ENCODE results near the gene NRL. TPM values are rescaled to one million over a fixed set of nuclear protein-coding genes. Genes with fewer than 3 reads are reported as not detected.

Gene NRL
- total RNA-seq, 1 donor from 2014 or later: 0.48 TPM

DNA sequence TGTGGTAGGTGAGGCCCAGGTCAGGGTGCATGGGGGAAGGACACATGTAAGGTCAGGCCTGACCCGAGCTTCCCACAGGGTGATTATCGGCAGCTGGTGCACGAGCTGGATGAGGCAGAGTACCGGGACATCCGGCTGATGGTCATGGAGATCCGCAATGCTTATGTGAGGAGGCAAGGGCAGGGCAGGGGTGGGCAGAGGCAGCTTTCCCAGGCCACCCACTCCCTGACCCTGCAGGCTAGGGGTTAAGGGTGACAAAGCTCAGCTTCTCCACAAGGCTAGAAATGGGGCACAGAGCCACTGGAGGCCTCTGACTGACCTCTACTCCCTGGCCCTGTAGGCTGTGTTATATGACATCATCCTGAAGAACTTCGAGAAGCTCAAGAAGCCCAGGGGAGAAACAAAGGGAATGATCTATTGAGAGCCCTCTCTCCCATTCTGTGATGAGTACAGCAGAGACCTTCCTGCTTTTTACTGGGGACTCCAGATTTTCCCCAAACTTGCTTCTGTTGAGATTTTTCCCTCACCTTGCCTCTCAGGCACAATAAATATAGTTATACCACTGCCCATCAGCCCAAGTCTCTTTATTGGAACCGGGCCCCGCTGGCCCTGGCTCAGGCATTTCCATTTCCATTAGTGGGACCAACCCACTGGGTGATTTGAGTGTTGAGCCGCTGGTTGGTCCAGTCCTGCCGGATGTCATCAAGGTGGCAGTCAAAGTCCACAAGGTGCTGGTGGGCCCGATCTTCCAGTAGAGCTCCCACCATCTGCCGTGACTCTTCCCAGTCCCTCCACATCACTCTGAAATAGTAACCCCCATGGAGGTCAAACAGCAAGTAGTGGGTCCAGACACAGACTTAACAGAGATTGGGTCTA is 23.9 kb upstream of the NRL start:
- H3K4me1 Mint-ChIP-seq (ENCODE audit: low read depth, unreplicated experiment): peaks cover 28% of the 10 kb centered on the region
- H3K27ac Mint-ChIP-seq (ENCODE audit: unreplicated experiment): no peak overlapping the region
- Histone ChIP-seq H3K79me2 (ENCODE audit: insufficient read depth, low read length) (peaks cover 36% of the 10 kb centered on the region), H3K9ac (ENCODE audit: low read length) (no peak overlapping the region), H3K36me3 (ENCODE audit: insufficient read depth, low read length) (peaks cover 11% of the 10 kb centered on the region), H4K20me1 (ENCODE audit: insufficient read depth, low read length) (peaks cover 16% of the 10 kb centered on the region), H3K27me3 (ENCODE audit: insufficient read depth, low read length) (no peaks in the 10 kb centered on the region), H3K4me3 (ENCODE audit: insufficient read depth, low read depth, low read length) (no peak overlapping the region), H3K4me1 (ENCODE audit: insufficient read depth, low read length) (peaks cover 19% of the 10 kb centered on the region), H3K4me2 (ENCODE audit: low read length) (no peak overlapping the region), H3K9me3 (ENCODE audit: insufficient read depth, low read depth, low read length) (no peaks in the 10 kb centered on the region), H3K27ac (ENCODE audit: low read depth, low read length) (no peak overlapping the region), H2AFZ (ENCODE audit: low read depth, low read length) (no peak overlapping the region)
- DNase-seq (ENCODE audit: low read depth) (no peak), FAIRE-seq (no peak)
- peak overlapping the region; percentile 96 for H3K4me3 Mint-ChIP-seq (ENCODE audit: unreplicated experiment)
- H3K9me3 Mint-ChIP-seq (ENCODE audit: unreplicated experiment): no peaks in the 10 kb centered on the region
- no peak for TF ChIP-seq EZH2 (IDR thresholded peaks at IDR 0.05; ENCODE audit: insufficient read depth, low read length)
- TF ChIP-seq, protein P1, sequence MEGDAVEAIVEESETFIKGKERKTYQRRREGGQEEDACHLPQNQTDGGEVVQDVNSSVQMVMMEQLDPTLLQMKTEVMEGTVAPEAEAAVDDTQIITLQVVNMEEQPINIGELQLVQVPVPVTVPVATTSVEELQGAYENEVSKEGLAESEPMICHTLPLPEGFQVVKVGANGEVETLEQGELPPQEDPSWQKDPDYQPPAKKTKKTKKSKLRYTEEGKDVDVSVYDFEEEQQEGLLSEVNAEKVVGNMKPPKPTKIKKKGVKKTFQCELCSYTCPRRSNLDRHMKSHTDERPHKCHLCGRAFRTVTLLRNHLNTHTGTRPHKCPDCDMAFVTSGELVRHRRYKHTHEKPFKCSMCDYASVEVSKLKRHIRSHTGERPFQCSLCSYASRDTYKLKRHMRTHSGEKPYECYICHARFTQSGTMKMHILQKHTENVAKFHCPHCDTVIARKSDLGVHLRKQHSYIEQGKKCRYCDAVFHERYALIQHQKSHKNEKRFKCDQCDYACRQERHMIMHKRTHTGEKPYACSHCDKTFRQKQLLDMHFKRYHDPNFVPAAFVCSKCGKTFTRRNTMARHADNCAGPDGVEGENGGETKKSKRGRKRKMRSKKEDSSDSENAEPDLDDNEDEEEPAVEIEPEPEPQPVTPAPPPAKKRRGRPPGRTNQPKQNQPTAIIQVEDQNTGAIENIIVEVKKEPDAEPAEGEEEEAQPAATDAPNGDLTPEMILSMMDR (IDR thresholded peaks at IDR 0.05; ENCODE audit: insufficient read depth, low read depth, low read length): no peak
- H3K27me3 Mint-ChIP-seq (ENCODE audit: low read depth, unreplicated experiment): no peaks in the 10 kb centered on the region
- H3K36me3 Mint-ChIP-seq (ENCODE audit: low read depth, unreplicated experiment): peaks cover 21% of the 10 kb centered on the region

DNA sequence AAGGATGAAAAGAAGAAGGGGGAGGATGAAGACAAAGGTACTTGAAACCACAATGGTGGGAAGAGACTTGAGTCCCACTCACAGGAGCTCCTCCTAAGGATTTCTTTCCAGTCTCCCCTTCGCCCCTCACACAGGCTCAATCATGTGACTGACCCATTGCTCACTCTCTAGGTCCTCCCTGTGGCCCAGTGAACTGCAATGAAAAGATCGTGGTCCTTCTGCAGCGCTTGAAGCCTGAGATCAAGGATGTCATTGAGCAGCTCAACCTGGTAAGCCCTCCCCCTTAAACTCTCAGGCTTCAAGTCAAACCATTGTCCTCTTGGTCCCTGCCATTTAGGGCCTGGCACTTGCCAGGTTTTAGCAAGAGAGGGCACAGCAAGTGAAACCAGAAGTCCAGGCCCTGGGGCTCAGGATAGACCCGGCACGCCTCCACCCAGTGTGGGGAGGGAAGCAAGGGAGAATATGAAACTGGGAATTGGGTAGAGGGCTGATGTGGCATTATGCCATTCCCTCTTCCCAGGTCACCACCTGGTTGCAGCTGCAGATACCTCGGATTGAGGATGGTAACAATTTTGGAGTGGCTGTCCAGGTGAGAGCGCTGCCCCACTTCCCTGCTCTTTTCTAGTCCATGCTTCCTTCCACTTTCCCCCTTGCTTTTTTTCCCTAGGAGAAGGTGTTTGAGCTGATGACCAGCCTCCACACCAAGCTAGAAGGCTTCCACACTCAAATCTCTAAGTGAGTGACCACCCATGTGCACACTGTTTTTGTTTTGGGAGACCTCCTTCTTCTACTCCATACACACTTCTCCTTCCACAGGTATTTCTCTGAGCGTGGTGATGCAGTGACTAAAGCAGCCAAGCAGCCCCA is 23.0 kb upstream of the NRL start:
- H4K20me1 ChIP-seq (ENCODE audit: insufficient read depth, low read length): peaks cover 16% of the 10 kb centered on the region
- H3K36me3 Mint-ChIP-seq (ENCODE audit: low read depth, unreplicated experiment): peaks cover 21% of the 10 kb centered on the region
- no peak overlapping the region for H3K27ac ChIP-seq (ENCODE audit: low read depth, low read length)
- H3K27me3 ChIP-seq (ENCODE audit: insufficient read depth, low read length): no peaks in the 10 kb centered on the region
- H3K9me3 Mint-ChIP-seq (ENCODE audit: unreplicated experiment): no peaks in the 10 kb centered on the region
- H3K27me3 Mint-ChIP-seq (ENCODE audit: low read depth, unreplicated experiment): no peaks in the 10 kb centered on the region
- H3K79me2 ChIP-seq (ENCODE audit: insufficient read depth, low read length): peaks cover 36% of the 10 kb centered on the region
- no peak overlapping the region for H3K4me2 ChIP-seq (ENCODE audit: low read length)
- H3K4me1 Mint-ChIP-seq (ENCODE audit: low read depth, unreplicated experiment): peaks cover 19% of the 10 kb centered on the region
- H3K27ac Mint-ChIP-seq (ENCODE audit: unreplicated experiment): no peak overlapping the region
- H3K4me3 Mint-ChIP-seq (ENCODE audit: unreplicated experiment): peak overlapping the region; percentile 66
- H3K36me3 ChIP-seq (ENCODE audit: insufficient read depth, low read length): peaks cover 8% of the 10 kb centered on the region
- no peaks in the 10 kb centered on the region for H3K9me3 ChIP-seq (ENCODE audit: insufficient read depth, low read depth, low read length)
- no peak for DNase-seq (ENCODE audit: low read depth)
- H3K4me1 ChIP-seq (ENCODE audit: insufficient read depth, low read length): peaks cover 15% of the 10 kb centered on the region
- no peak overlapping the region for H3K9ac ChIP-seq (ENCODE audit: low read length)
- no peak for FAIRE-seq
- TF ChIP-seq EZH2 (IDR thresholded peaks at IDR 0.05; ENCODE audit: insufficient read depth, low read length): no peak
- TF ChIP-seq, protein P1 (IDR thresholded peaks at IDR 0.05; ENCODE audit: insufficient read depth, low read depth, low read length): no peak
- H3K4me3 ChIP-seq (ENCODE audit: insufficient read depth, low read depth, low read length): no peak overlapping the region
- H2AFZ ChIP-seq (ENCODE audit: low read depth, low read length): no peak overlapping the region
